COR-L47 (cell line): Measurements from ENCODE around the gene USP14.
A peak's percentile ranks its signal among the peaks of the same experiment; 100 is the strongest.

ENCODE experiments used
- DNase-seq: peaks from one replicate; lab custom pipeline; 2025; lab: John Stamatoyannopoulos, UW

USP14 gene

DNA sequence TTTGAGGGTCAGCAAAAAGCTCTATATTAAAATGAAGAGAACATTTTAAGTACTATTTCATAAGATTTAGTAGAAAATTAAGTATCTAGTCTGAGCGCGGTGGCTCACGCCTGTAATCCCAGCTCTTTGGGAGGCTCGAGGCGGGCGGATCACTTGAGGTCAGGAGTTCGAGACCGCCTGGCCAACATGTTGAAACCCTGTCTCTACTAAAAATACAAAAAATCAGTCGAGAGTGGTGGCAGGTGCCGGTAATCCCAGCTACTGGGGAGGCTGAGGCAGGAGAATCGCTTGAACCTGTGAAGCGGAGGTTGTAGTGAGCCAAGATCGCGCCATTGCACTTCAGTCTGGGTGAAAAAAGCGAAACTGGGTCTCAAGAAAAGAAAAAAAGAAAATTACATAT lies 1.6 kb downstream of the USP14 start:
- DNase-seq: no peak

GRCh38 chr18:160831-161570 lies 2.6 kb downstream of the USP14 start:
- DNase-seq: no peak

DNA sequence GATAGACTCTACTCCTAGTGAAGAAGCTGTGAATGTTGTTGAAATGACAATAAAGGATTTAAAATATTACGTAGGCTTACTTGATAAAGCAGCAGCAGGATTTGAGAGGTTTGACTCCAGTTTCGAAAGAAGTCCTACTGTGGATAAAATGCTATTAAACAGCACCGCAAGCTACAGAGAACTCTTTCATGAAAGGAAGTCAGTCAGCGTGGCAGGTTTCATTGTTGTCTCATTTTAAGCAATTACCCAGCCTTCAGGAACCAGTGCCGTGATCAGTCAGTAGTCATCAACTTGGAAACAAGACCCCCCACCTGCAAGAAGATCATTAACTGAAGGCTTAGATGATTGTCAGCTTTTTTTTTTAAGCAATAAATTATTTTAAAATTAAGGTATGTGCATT lies 14.0 kb downstream of the USP14 start:
- DNase-seq: no peak

GRCh38 chr18:179499-179898 lies 21.1 kb downstream of the USP14 start:
- DNase-seq: no peak

GRCh38 chr18:181711-182110 lies 23.4 kb downstream of the USP14 start:
- no peak for DNase-seq

GRCh38 chr18:183769-184168 lies 25.4 kb downstream of the USP14 start:
- peak; percentile 67 for DNase-seq

DNA sequence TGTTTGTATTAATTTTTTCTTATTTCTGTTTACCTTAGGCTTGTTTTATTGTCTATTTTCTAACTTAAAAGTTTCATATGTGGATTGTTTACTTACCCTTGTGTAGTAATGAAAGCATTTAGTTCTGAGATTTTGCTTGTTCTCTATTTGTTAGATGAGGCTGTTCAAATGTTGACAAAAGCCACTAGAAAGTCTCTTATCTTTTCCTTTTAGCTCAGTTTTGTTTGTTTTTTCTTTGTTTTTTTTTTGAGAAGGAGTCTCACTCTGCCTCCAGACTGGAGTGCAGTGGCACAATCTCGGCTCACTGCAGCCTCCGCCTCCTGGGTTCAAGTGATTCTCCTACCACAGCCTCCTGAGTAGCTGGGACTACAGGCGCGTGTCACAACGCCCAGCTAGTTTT lies 30.9 kb downstream of the USP14 start:
- DNase-seq: no peak

- no peak for DNase-seq
Observed at GRCh38 chr18:191725-192124, 33.4 kb downstream of the USP14 start.

GRCh38 chr18:192801-193200 lies 34.4 kb downstream of the USP14 start:
- no peak for DNase-seq

- DNase-seq: peak; percentile 7
Observed at GRCh38 chr18:195651-196050, 37.3 kb downstream of the USP14 start.

GRCh38 chr18:199214-199613 lies 40.9 kb downstream of the USP14 start:
- DNase-seq: no peak

- peak; percentile 75 for DNase-seq
Observed at GRCh38 chr18:199768-200167, 41.4 kb downstream of the USP14 start.

GRCh38 chr18:210075-210474 lies 51.7 kb downstream of the USP14 start:
- DNase-seq: no peak

DNA sequence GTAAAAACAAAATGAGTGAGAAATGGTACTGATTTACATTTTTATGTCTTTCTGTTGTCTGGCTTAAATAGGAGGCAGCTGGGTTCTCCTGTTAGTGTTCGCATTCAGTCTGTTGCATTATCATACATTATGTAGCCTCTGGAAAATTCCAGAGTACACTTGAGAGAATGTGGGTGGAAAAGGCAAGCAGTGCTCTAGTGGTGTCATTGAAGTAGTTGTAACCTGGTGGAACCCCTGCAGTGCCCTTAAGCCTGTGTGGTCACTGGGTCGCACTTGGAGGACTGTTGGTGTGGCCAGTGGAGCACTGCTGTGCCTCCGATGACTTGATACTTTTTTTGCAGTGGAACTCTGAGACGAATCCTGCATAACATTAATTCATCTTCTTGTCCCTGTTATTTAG lies 52.4 kb downstream of the USP14 start:
- DNase-seq: no peak

GRCh38 chr18:211582-211981 lies 53.2 kb downstream of the USP14 start:
- DNase-seq: no peak

DNA sequence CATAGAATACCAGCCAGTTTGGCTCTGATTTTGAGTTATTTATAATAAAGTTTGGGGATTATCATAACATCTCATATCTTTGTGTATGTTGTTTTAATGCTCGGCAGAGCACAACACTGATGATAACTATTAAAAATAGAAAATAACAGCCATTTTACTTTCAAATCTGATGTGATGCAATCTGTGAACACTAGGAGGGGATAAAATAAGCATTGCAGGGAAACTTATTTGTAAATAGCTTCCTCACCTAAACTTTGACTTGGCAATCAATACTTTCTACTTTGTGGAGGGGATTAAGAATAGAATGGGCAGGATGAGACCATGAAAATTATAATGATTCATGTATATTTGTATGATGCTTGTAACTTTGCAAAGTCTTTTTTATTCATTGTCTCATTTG lies 54.4 kb downstream of the USP14 start:
- no peak for DNase-seq

DNA sequence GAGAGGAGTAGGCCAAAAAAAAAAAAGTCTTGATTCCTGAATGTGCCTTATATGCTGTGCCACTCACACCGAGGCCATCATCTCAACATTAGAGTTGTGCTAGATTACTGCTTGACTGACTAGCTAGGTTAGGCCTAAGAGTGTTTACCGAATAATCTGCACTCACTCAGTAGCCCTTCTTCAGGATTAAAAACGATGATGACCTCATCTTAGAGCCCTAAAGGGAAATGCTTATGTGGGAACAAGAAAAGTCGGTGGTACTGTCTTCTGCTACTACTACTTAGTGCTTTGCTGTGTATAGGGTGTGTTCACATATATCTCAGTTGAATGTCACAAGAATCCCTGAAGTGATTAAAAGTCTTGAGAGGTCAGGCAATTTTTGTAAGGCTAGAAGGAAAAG lies 55.1 kb downstream of the USP14 start:
- no peak for DNase-seq

DNA sequence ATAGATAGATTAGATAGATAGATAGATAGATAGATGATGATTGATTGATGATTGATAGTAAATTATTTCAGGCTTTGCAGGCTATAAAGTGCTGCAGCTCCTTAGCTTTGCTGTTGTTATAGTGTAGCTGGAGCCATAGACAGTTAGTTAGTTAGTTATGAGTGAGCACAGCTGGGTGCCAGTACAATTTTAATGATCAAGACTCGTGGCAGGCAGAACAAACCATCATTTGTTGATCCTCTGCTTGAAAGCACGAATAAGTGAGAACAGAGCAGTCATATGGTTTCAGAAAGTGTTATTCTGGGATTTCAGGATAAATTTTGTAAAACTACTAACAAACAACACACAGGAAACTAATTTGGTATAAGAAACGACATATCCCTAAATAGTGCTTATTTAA lies 55.6 kb downstream of the USP14 start:
- no peak for DNase-seq

DNA sequence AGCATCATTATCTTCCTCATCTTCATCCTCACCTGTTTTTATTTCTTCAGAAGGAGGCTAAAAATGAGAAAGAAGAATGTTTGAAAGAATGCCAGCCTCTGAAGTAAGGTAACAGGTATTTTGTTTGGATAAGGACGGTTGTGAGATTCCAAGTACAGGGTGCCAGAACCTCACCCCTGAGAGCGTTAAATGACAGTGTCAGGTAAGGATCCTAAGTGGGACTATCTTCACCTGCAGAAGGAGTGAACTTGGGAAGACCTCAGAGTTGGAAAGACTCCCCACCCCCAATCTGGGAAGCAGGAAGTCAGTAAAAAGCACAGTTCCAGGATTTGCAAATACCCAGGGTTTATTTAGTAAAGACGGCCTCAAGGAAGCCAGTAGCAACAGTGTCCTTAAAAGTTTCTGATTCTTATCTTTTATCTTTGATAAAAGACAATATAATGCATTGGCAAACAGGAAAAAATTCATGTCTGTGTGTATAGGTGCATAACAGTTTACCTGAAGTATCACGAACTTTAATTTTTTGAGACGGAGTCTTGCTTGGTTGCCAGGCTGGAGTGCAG lies 57.2 kb downstream of the USP14 start:
- no peak for DNase-seq

DNA sequence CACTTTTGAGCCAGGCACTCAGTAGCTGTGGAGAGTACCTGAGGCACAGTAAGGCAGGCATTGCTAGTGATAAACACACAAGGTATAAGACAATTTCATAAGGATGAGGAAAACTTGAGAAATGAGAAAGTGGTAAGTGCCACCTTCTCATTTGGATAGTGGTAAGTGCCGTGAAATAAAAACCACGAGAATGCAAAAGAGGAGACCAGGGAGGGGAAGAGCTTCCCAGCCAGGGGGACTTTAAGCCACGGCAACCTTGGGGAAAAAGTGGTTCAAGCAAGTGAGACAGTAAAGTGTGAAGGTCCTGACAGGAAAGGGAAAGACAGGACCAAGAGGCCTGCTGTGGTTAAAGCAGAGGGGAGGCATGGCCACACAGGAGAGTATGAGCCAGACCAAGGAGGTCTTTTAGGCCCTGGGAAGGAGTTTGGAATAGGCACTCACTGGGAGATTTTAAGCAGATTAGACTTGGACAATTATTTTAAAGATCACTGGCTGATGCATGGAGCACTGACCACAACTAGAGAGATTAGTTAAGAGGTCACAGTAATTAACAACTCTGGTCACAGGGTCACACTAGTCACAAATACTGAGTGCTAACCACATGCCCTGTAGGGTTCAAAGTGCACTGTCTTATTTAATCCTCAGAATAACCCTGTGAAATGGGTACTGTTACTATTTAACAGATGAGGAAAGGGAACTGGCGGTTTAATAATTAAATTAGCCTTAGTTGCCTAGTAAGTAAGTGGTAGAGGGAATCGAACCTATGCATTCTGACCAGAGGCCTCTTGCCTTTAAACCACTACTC lies 59.4 kb downstream of the USP14 start:
- DNase-seq: no peak

GRCh38 chr18:220708-221107 lies 62.4 kb downstream of the USP14 start:
- DNase-seq: no peak

DNA sequence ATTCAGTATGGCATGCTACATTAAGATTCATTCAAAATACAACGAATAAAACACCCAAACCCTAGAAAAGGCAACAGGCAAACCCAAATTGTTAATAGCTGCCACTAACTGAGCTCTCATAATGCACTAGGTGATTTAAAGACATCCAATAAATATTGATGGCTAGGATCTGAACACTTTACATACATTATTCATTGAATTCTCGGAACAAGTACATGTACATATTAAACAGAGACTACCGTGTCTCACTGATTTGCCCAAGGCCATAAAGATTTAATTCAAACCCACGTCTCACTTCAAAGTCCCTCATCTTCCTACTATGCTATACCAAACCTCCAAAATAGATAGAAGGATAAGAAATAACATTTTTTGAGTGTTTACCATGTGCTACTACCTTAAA lies 67.4 kb downstream of the USP14 start:
- DNase-seq: no peak

DNA sequence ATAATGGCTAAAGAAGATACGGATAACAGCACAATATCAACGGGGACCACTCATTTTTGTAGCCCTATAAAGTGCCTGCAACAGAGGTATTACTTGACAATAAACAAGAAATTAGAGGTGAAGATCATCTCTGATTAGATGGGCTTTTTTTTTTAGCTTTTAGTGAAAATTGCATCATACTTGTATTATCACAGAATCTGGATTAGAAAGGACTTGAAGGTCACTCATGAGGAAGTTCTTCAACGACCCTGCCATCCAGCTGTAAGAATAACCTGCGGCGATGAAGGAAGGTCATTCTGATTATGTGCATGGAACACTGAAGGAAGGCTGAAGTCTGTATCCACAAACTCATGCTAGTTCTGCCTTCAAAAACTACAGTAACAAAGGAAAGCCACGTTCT lies 69.0 kb downstream of the USP14 start:
- DNase-seq: no peak
